HepG2 (cell line): ENCODE measurements around the gene ELOVL5. TPM values are rescaled to one million over a fixed set of nuclear protein-coding genes. Genes with fewer than 3 reads are reported as not detected.
A peak's percentile ranks its signal among the peaks of the same experiment; 100 is the strongest.

Source experiments
- NCOA1 ChIP-seq: sonication (generic); formaldehyde crosslinking; IDR thresholded peaks from 2 replicates; pipeline ENCODE4 v1.9.0; 2021; ENCODE audit warnings: missing genetic modification reagents
- RAD51 ChIP-seq: fragments of 450-650 bp; IDR thresholded peaks from 2 replicates; pipeline ENCODE4 v1.6.1; 2016; ENCODE audit warnings: borderline replicate concordance
- ZC3H4 ChIP-seq: sonication (generic); formaldehyde crosslinking; IDR thresholded peaks from 2 replicates; pipeline ENCODE4 v1.4.0; 2020; ENCODE audit warnings: missing genetic modification reagents, borderline replicate concordance
- ZNF3 ChIP-seq: IDR thresholded peaks from 2 replicates; pipeline ENCODE4 v1.7.0; 2017; ENCODE audit warnings: inconsistent platforms
- ZNF501 ChIP-seq: sonication (generic); formaldehyde crosslinking; IDR thresholded peaks from 2 replicates; pipeline ENCODE4 v1.5.1; 2020; ENCODE audit warnings: mild to moderate bottlenecking, moderate library complexity, missing genetic modification reagents
- ZNF563 ChIP-seq: sonication (generic); formaldehyde crosslinking; IDR thresholded peaks from 2 replicates; pipeline ENCODE4 v1.8.0; 2022; ENCODE audit warnings: mild to moderate bottlenecking, moderate library complexity, missing genetic modification reagents
- ZNF629 ChIP-seq: sonication (generic); formaldehyde crosslinking; conservative IDR thresholded peaks from 2 replicates; pipeline ENCODE4 v1.5.0; 2020; ENCODE audit warnings: missing genetic modification reagents
- polyA plus RNA-seq, 8 experiments: library from polyadenylated mRNA; depleted of rRNA in 3 of 8; stranded (reverse) in 7 of 8; unstranded in 1 of 8; fragments of >200 nt; fragmentation: Illumina TruSeq in 4 of 8; extraction: Trizol in 4 of 8; gene quantifications; 2 replicates each; pipeline versions ENCODE4 v1.2.1 to v1.2.3, GENCODE V29; 2011 to 2016; ENCODE audit warnings: low read depth in 4 of 8, missing spikeins in 1 of 8, mixed read lengths in 1 of 8; ENCODE audit not compliant: insufficient read depth in 1 of 8
- total RNA-seq, 5 experiments: library from RNA; depleted of rRNA; stranded (reverse); fragments of >200 nt; fragmentation: Illumina TruSeq; extraction: Trizol; gene quantifications; 2 replicates each; pipeline ENCODE4 v1.2.3, GENCODE V29; 2016; ENCODE audit warnings: low read depth in 1 of 5
- TF ChIP-seq, protein P1 (sequence below): sonication (generic); formaldehyde crosslinking; IDR thresholded peaks from 2 replicates; pipeline ENCODE4 v1.5.0; 2020; ENCODE audit warnings: missing genetic modification reagents
- TF ChIP-seq, protein P2 (sequence below): sonication (generic); formaldehyde crosslinking; IDR thresholded peaks from 2 replicates; pipeline ENCODE4 v1.9.0; 2021; ENCODE audit warnings: missing genetic modification reagents, borderline replicate concordance
- TF ChIP-seq, protein P3 (sequence below): IDR thresholded peaks from 2 replicates; pipeline ENCODE4 v1.4.0; 2020; ENCODE audit warnings: mild to moderate bottlenecking, missing genetic modification reagents
- TF ChIP-seq, protein P4 (sequence below): fragments of 450-650 bp; IDR thresholded peaks from 2 replicates; pipeline ENCODE4 v1.6.1; 2017
- TF ChIP-seq, protein P5 (sequence below): sonication (generic); formaldehyde crosslinking; IDR thresholded peaks from 2 replicates; pipeline ENCODE4 v1.5.0; 2020; ENCODE audit warnings: mild to moderate bottlenecking, missing genetic modification reagents
- TF ChIP-seq, protein P6 (sequence below): sonication (generic); formaldehyde crosslinking; IDR thresholded peaks from 2 replicates; pipeline ENCODE4 v1.4.0; 2020; ENCODE audit warnings: low read depth, mild to moderate bottlenecking, missing genetic modification reagents
- TF ChIP-seq, protein P7 (sequence below): IDR thresholded peaks from 2 replicates; pipeline ENCODE4 v1.6.1; 2016; ENCODE audit warnings: mild to moderate bottlenecking, missing biosample characterization, missing genetic modification reagents

Gene ELOVL5
- total and polyA plus RNA-seq, 2 of the 13 experiments (the other 11 are each of a cell fraction or from before 2014, with no cell fraction given) = 50.1 to 72.4 TPM

DNA sequence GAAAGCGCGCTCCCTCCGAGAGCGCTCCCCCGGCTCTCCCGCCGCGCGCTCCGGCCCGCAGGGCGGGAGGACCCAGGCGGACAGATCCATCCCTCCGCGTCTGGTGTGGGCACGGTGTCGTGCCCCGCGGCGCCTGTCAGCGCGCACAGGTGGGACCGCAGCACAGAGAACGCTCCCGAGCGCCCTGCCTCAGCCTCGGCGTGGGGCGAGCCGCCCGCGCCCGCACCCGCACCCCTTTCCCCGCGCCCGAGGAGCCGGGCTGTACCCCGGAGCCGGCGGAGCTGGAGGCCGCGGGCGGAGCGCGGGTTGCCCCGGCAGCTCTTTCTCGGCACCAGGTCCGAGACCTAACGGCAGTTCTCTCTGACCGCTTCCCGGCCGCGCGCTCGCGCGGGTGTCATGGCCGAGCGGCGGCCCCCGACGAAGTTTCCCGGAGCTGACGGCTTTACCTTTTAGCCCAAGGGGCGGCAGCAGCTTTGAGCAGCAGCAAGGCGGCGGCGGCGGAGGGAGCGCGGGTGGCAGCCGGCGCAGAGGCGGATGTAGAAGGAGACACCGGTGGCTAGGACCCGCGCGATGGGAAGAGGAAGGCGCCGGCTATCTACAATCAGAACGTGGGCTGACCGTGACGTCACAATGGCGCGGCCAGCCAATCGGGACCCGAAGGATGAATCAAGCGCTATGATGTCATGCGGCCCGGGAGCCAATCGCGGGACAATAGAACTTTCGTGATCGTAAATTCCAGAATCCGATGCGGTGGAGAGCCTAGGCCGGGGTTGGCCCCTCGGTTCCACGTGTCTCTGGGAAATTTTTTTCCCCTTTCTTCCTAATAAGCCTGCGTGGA lies at the start of gene ELOVL5 (continued):
- TF ChIP-seq, protein P1, sequence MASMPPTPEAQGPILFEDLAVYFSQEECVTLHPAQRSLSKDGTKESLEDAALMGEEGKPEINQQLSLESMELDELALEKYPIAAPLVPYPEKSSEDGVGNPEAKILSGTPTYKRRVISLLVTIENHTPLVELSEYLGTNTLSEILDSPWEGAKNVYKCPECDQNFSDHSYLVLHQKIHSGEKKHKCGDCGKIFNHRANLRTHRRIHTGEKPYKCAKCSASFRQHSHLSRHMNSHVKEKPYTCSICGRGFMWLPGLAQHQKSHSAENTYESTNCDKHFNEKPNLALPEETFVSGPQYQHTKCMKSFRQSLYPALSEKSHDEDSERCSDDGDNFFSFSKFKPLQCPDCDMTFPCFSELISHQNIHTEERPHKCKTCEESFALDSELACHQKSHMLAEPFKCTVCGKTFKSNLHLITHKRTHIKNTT = 0 out of 2 replicates have a peak, but pooled peaks have one; percentile 51
- TF ChIP-seq, protein P2, sequence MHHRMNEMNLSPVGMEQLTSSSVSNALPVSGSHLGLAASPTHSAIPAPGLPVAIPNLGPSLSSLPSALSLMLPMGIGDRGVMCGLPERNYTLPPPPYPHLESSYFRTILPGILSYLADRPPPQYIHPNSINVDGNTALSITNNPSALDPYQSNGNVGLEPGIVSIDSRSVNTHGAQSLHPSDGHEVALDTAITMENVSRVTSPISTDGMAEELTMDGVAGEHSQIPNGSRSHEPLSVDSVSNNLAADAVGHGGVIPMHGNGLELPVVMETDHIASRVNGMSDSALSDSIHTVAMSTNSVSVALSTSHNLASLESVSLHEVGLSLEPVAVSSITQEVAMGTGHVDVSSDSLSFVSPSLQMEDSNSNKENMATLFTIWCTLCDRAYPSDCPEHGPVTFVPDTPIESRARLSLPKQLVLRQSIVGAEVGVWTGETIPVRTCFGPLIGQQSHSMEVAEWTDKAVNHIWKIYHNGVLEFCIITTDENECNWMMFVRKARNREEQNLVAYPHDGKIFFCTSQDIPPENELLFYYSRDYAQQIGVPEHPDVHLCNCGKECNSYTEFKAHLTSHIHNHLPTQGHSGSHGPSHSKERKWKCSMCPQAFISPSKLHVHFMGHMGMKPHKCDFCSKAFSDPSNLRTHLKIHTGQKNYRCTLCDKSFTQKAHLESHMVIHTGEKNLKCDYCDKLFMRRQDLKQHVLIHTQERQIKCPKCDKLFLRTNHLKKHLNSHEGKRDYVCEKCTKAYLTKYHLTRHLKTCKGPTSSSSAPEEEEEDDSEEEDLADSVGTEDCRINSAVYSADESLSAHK (CRISPR knock-in tag) = no peak
- TF ChIP-seq NCOA1 (0 out of 2 replicates have a peak, but pooled peaks have one; percentile 22), ZNF563 (CRISPR knock-in tag) (peak; percentile 85), ZNF629 (CRISPR knock-in tag) (0 out of 2 replicates have a peak, but pooled peaks have one; percentile 8), RAD51 (no peak), ZC3H4 (CRISPR knock-in tag) (peak; percentile 18; the same call in 1 of the 2 replicates), ZNF3 (CRISPR knock-in tag) (0 out of 2 replicates have a peak, but pooled peaks have one; percentile 63), ZNF501 (peak; percentile 94)
- TF ChIP-seq, protein P3, sequence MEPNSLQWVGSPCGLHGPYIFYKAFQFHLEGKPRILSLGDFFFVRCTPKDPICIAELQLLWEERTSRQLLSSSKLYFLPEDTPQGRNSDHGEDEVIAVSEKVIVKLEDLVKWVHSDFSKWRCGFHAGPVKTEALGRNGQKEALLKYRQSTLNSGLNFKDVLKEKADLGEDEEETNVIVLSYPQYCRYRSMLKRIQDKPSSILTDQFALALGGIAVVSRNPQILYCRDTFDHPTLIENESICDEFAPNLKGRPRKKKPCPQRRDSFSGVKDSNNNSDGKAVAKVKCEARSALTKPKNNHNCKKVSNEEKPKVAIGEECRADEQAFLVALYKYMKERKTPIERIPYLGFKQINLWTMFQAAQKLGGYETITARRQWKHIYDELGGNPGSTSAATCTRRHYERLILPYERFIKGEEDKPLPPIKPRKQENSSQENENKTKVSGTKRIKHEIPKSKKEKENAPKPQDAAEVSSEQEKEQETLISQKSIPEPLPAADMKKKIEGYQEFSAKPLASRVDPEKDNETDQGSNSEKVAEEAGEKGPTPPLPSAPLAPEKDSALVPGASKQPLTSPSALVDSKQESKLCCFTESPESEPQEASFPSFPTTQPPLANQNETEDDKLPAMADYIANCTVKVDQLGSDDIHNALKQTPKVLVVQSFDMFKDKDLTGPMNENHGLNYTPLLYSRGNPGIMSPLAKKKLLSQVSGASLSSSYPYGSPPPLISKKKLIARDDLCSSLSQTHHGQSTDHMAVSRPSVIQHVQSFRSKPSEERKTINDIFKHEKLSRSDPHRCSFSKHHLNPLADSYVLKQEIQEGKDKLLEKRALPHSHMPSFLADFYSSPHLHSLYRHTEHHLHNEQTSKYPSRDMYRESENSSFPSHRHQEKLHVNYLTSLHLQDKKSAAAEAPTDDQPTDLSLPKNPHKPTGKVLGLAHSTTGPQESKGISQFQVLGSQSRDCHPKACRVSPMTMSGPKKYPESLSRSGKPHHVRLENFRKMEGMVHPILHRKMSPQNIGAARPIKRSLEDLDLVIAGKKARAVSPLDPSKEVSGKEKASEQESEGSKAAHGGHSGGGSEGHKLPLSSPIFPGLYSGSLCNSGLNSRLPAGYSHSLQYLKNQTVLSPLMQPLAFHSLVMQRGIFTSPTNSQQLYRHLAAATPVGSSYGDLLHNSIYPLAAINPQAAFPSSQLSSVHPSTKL = peak; percentile 61
- TF ChIP-seq, protein P4, sequence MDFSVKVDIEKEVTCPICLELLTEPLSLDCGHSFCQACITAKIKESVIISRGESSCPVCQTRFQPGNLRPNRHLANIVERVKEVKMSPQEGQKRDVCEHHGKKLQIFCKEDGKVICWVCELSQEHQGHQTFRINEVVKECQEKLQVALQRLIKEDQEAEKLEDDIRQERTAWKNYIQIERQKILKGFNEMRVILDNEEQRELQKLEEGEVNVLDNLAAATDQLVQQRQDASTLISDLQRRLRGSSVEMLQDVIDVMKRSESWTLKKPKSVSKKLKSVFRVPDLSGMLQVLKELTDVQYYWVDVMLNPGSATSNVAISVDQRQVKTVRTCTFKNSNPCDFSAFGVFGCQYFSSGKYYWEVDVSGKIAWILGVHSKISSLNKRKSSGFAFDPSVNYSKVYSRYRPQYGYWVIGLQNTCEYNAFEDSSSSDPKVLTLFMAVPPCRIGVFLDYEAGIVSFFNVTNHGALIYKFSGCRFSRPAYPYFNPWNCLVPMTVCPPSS = no peak
- TF ChIP-seq, protein P5, sequence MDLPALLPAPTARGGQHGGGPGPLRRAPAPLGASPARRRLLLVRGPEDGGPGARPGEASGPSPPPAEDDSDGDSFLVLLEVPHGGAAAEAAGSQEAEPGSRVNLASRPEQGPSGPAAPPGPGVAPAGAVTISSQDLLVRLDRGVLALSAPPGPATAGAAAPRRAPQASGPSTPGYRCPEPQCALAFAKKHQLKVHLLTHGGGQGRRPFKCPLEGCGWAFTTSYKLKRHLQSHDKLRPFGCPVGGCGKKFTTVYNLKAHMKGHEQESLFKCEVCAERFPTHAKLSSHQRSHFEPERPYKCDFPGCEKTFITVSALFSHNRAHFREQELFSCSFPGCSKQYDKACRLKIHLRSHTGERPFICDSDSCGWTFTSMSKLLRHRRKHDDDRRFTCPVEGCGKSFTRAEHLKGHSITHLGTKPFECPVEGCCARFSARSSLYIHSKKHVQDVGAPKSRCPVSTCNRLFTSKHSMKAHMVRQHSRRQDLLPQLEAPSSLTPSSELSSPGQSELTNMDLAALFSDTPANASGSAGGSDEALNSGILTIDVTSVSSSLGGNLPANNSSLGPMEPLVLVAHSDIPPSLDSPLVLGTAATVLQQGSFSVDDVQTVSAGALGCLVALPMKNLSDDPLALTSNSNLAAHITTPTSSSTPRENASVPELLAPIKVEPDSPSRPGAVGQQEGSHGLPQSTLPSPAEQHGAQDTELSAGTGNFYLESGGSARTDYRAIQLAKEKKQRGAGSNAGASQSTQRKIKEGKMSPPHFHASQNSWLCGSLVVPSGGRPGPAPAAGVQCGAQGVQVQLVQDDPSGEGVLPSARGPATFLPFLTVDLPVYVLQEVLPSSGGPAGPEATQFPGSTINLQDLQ (CRISPR knock-in tag) = no peak
- TF ChIP-seq, protein P6, sequence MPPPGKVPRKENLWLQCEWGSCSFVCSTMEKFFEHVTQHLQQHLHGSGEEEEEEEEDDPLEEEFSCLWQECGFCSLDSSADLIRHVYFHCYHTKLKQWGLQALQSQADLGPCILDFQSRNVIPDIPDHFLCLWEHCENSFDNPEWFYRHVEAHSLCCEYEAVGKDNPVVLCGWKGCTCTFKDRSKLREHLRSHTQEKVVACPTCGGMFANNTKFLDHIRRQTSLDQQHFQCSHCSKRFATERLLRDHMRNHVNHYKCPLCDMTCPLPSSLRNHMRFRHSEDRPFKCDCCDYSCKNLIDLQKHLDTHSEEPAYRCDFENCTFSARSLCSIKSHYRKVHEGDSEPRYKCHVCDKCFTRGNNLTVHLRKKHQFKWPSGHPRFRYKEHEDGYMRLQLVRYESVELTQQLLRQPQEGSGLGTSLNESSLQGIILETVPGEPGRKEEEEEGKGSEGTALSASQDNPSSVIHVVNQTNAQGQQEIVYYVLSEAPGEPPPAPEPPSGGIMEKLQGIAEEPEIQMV (CRISPR knock-in tag) = no peak
- TF ChIP-seq, protein P7, sequence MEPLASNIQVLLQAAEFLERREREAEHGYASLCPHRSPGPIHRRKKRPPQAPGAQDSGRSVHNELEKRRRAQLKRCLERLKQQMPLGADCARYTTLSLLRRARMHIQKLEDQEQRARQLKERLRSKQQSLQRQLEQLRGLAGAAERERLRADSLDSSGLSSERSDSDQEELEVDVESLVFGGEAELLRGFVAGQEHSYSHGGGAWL = peak; percentile 82
